Upper lobe of right lung (tissue), 1 donor: ENCODE results near the gene ANKMY1. TPM values are rescaled to one million over a fixed set of nuclear protein-coding genes. Genes with fewer than 3 reads are reported as not detected.

ENCODE experiments used
- ATAC-seq: fragments of 200-7000 bp; cut with Tn5 transposase; one replicate; pipeline ENCODE4 v1.9.1; 2020; ENCODE audit warnings: mild to moderate bottlenecking, moderate library complexity
- DNase-seq: peaks from one replicate; pipeline ENCODE4 v3.0.0-alpha.2; 2020
- H3K27ac ChIP-seq: fragments of 200-600 bp; one replicate; pipeline ENCODE4 v1.8.0; 2022
- H3K27me3 ChIP-seq: fragments of 200-600 bp; one replicate; pipeline ENCODE4 v1.8.0; 2022; ENCODE audit warnings: mild to moderate bottlenecking
- H3K36me3 ChIP-seq: fragments of 200-600 bp; one replicate; pipeline ENCODE4 v1.8.0; 2022
- H3K4me1 ChIP-seq: fragments of 200-600 bp; one replicate; pipeline ENCODE4 v1.8.0; 2022
- H3K4me3 ChIP-seq: fragments of 200-600 bp; one replicate; pipeline ENCODE4 v1.8.0; 2022; ENCODE audit warnings: mild to moderate bottlenecking
- H3K9me3 ChIP-seq: fragments of 200-600 bp; one replicate; pipeline ENCODE4 v1.8.0; 2022
- intact Hi-C: fragments of 100-400 bp; cut with DNase I; formaldehyde crosslinking; loops from one replicate; pipeline ENCODE4 v1.11.0; 2022
- total RNA-seq: library from RNA; stranded (reverse); fragmentation: NEBNext Ultra II Directional; extraction: Animal tissue kit (Norgen Biotek cat#: 25700); gene quantifications from one replicate; pipeline ENCODE4 v1.2.1, GENCODE V29; 2021
- TF ChIP-seq, protein P1 (sequence below): fragments of 200-600 bp; IDR thresholded peaks from one replicate; pipeline ENCODE4 v1.8.0; 2022; ENCODE audit warnings: antibody characterized with exemption
- donor health status: DM: no; HTN: yes; CAD: no; lungs with severe emphysema.

The ANKMY1 gene
- total RNA-seq, 1 donor from 2014 or later, result 19.3 TPM

DNA sequence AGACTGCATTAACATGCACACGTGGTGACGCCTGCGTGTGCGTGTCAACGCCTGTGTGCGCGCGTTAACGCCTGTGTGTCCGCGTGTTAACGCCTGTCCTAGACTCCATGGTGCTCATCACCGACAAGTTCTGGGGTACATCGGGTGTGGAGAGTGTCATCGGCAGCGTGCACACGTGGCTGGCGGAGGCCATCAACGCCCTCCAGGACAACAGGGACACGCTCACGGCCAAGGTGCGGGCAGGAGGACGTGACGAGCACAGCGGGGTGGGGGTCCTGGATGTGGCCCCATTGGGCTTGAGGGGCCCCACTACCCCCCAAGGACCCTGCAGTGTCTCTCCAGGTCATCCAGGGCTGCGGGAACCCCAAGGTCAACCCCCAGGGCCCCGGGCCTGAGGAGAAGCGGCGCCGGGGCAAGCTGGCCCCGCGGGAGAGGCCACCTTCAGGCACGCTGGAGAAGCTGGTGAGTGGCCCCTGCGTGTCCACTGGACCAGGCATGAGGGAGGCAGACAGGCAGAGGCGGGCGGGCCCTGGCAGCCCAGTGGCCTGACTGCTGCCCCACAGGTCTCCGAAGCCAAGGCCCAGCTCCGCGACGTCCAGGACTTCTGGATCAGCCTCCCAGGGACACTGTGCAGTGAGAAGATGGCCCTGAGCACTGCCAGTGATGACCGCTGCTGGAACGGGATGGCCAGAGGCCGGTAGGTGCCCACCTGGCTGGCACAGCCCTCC is 93.1 kb downstream of the ANKMY1 start:
- Histone ChIP-seq H3K36me3 (no peaks in the 10 kb centered on the region), H3K4me3 (no peak overlapping the region), H3K27ac (no peak overlapping the region), H3K4me1 (no peaks in the 10 kb centered on the region), H3K9me3 (no peaks in the 10 kb centered on the region), H3K27me3 (no peaks in the 10 kb centered on the region)
- TF ChIP-seq, protein P1, sequence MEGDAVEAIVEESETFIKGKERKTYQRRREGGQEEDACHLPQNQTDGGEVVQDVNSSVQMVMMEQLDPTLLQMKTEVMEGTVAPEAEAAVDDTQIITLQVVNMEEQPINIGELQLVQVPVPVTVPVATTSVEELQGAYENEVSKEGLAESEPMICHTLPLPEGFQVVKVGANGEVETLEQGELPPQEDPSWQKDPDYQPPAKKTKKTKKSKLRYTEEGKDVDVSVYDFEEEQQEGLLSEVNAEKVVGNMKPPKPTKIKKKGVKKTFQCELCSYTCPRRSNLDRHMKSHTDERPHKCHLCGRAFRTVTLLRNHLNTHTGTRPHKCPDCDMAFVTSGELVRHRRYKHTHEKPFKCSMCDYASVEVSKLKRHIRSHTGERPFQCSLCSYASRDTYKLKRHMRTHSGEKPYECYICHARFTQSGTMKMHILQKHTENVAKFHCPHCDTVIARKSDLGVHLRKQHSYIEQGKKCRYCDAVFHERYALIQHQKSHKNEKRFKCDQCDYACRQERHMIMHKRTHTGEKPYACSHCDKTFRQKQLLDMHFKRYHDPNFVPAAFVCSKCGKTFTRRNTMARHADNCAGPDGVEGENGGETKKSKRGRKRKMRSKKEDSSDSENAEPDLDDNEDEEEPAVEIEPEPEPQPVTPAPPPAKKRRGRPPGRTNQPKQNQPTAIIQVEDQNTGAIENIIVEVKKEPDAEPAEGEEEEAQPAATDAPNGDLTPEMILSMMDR, result no peak
- DNase-seq, result no peak
- no peak for ATAC-seq
- intact Hi-C loops, result no loop called here

DNA sequence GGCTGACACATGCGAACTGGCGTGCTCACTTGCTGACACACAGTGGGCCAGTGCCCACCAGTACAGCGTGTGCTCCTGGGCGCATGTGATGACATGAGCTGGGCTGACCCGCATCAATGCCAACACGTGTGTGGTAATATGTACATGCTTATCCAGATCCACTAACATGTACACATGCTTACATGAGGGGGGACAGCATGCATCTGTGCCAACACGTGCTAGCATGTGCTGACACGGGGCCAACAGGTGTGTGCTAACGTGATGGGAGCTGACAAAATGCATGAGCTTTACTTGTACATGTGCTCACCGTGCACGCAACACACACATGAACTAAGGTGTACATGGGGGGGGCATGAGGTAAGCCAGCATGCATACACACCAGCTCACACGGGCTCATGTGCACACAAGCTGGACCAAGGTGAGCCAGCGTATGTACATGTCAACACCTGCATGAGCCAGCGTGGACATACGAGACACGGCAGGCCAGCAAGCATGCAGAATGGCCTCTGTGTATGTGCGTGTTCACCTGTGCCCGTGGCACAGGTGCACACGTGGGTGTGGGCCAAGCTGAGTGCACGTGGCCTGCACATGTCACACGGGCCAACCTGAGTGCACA is 93.8 kb downstream of the ANKMY1 start:
- ATAC-seq, result no peak
- H3K4me3 ChIP-seq, result no peak overlapping the region
- H3K4me1 ChIP-seq, result no peaks in the 10 kb centered on the region

DNA sequence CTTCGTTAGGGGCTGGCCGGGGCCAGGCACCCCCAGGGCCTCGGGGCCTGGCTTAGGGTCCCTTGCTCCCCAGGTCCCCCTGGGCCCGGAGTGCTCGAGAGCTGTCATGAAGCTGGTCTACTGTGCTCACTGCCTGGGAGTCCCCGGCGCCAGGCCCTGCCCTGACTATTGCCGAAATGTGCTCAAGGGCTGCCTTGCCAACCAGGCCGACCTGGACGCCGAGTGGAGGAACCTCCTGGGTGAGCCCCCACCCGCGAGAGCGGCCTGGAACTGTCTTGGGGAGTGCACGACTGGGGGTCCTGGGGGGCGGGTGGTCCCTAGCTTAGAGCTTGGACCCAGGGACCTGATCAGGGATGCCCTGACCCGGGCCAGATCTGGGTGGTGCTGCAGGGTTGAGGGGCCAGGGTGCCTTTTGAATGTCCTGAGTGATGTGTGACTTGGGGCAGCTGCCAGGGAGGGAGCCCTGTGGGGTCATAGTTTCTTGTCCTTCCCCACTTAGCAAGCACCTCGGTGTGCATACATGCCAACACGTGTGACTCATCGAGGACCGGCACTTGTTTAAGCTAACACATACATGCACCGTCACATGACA is 94.4 kb downstream of the ANKMY1 start:
- Histone ChIP-seq H3K4me3 (no peak overlapping the region), H3K9me3 (no peaks in the 10 kb centered on the region), H3K27me3 (no peaks in the 10 kb centered on the region), H3K36me3 (no peaks in the 10 kb centered on the region), H3K4me1 (no peaks in the 10 kb centered on the region), H3K27ac (no peak overlapping the region)
- DNase-seq, result peak; percentile 60
- ATAC-seq, result no peak
- TF ChIP-seq, protein P1, result no peak
- intact Hi-C loops, result no loop called here

More for the DNA sequence above, 93.8 kb downstream of the ANKMY1 start:
- Histone ChIP-seq H3K9me3 (no peaks in the 10 kb centered on the region), H3K36me3 (no peaks in the 10 kb centered on the region), H3K27me3 (no peaks in the 10 kb centered on the region), H3K27ac (no peak overlapping the region)
- intact Hi-C loops, result no loop called here
- TF ChIP-seq, protein P1, result no peak
- no peak for DNase-seq

DNA sequence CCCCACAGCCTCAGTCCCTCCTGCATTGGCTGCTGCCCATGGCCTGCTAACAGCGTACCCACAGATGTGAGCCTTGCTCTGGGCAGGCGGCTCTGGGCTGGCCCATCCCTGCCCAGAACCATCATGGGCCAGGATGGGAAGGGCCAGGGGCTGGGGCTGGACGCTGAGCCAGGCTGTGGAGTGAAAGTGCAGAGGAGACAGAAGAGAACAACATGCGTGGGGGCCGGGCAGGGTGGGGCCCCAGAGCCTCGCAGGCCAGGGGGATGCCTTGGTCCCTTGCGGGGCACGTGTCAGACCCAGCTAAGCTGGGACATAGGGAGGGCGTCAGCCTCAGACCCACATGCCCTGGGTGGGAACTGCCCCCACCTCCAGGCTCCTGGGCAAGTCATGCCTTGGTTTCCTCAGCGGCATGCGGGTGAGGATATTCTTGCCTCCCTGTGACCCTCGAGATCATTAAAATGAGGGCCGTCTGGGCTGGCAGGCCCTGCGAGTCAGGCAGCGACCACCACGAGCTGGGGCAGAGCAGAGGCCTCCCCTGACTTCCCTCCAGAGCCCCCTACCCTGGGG is 95.0 kb downstream of the ANKMY1 start:
- intact Hi-C loops, result no loop called here
- DNase-seq (peak; percentile 52), ATAC-seq (no peak)

DNA sequence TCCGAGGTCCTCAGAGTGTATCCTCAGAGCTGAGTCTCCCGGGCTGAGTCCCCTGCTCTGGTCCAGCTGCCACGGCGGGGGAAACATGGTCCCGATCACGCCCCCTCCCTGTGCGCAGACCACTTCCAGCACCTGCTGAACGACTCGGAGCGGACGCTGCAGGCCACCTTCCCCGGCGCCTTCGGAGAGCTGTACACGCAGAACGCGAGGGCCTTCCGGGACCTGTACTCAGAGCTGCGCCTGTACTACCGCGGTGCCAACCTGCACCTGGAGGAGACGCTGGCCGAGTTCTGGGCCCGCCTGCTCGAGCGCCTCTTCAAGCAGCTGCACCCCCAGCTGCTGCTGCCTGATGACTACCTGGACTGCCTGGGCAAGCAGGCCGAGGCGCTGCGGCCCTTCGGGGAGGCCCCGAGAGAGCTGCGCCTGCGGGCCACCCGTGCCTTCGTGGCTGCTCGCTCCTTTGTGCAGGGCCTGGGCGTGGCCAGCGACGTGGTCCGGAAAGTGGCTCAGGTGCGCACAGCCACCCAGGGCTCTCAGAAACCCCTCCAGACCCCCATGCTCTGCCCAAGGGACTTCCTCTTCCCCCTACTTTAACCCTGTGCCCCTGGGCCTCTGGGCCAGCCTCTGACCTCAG is 95.6 kb downstream of the ANKMY1 start:
- H3K27ac ChIP-seq, result no peak overlapping the region
- TF ChIP-seq, protein P1, result no peak
- intact Hi-C loops, result no loop called here
- ATAC-seq, result no peak
- H3K4me1 ChIP-seq, result no peaks in the 10 kb centered on the region
- no peak overlapping the region for H3K4me3 ChIP-seq
- H3K9me3 ChIP-seq, result no peaks in the 10 kb centered on the region
- H3K36me3 ChIP-seq, result no peaks in the 10 kb centered on the region
- peak; percentile 62 for DNase-seq
- H3K27me3 ChIP-seq, result no peaks in the 10 kb centered on the region

More for the DNA sequence above, 95.0 kb downstream of the ANKMY1 start:
- no peaks in the 10 kb centered on the region for H3K36me3 ChIP-seq
- no peaks in the 10 kb centered on the region for H3K9me3 ChIP-seq
- TF ChIP-seq, protein P1, result no peak
- H3K27ac ChIP-seq, result no peak overlapping the region
- no peaks in the 10 kb centered on the region for H3K27me3 ChIP-seq
- H3K4me3 ChIP-seq, result no peak overlapping the region
- H3K4me1 ChIP-seq, result no peaks in the 10 kb centered on the region
